ELR (cell line): Measurements from ENCODE around the gene SYTL2.
"Not testable (repeated sequence)": the region's sequence is repeated elsewhere in the genome, so short reads cannot be mapped to it uniquely, and the experiment has no call there.

ENCODE experiments used
- DNase-seq: peaks from one replicate; pipeline ENCODE4 v3.0.0-alpha.2; 2015; ENCODE audit warnings: low read depth

Gene SYTL2

DNA sequence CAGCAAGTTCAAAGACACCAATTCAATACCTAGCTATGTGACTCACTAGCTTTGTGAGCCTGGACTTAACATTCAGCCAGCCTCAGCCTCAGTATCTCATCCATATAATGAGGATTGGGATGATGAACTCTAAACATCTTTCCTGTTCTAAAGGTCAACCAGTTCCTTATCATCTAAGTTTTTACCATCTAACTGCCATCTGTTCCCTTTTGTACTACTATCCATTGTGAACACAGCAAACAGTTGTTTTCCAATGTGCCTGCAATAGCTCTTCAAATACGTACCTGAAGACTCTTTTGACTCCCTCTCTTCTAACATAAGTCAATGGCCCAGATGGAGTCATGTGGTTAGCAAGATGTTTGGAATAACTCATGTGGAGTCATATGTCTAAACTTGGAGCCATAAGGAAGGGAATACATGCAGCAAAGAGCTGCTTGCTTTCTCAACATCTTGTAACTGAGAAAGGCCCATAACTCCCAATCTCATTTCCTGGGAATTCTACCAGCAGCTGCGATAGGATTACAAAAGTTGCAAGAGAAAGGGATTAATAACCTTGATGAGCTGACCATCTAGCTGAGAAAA lies 19.4 kb downstream of the SYTL2 start:
- no peak for DNase-seq

DNA sequence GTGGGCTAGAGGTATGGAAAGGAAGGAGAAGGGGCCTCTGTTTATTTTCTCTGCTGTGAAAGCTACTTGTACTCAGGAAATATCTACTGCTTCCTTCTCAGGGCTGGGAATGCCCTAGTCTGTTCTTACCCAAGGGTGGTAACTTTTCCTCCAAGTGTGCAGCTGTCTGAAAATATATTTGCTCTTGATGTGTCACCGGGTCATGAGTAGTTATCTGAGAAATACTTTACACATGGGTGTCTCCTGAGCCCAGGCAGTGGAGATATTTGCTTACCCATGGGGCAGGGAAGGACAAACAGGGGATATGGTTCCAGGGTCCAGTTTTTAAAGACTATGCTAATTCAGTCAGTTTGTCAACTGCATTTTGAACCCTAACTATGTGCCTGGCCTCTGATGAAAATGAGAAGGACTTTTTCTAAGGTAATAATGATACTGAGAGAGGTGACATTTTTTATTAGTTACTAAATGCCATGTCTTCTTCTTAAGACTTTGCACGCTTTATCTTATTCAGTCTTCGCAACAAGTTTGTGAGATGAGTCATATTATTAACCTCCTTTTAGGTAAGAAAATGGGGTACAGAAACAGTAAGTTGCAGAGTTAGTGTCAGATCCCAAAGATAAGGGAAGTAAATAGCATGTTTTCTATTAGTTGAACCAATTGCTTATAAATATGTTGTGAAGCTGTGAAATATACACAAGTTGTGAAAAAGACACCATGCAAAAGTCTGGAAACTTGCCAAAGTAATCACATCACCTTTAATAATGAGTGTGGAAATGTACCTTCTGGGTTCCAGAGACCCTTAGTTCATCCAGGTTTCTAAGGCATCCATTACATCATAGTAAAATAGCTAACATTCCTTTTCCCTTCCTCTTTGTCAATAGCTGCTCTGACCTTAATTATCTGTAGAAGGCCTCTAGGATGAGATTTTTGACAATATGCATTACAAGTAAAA lies 22.9 kb downstream of the SYTL2 start:
- DNase-seq: peak; percentile 22

DNA sequence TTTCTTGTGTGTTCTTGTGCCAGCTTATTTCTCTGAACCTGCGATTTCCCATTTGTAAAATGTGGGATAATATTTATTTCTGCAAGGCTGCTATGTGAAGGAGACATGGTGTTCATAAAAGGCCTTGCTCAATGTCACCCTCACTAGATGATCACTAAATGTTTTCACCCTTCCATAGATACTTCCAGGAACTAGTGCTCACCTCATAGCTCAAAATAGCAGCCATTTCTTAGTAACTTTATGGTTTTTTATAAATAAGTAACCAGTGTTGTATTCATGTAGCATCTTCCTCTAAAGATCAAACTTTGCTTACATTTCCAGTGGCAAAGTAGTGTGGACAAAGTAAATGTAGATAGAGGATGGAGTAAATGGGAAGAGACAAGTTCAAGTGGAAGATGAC lies 23.8 kb downstream of the SYTL2 start:
- no peak for DNase-seq

DNA sequence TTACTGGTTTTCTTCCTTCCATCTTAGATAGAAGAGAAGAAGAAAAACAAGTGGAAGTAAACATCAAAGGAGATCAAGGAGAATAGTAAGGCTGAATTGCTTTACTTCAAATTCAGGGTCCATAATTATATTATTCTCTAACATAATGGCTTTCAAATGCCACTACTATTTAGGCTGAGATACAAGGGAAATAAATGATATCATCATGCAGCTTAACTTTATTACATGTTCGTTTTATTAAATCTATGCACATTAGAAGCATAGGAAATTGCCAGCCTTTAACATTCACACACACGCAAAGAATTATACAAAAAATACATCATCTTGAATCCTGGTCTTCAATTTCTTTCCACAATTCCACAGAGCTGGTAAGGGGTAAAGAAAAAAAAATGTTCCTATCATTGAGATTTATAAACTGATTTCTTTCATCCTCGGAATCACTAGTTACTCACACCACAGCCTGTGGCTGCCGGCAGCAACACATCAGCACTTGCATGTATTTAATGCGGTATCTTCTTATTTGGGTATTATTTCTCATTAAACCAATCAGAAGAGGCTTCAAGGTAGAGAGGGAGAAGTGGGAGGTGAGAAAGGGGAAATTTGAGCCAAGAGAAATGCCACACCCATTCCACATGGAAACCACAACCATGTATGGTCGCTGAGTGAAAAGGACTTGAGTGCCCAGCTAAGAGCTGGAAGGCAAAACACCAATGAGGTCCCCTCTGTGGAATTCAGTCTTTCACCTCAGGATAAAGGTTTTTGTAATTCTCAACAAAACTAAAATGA lies 26.3 kb downstream of the SYTL2 start:
- DNase-seq: no peak

DNA sequence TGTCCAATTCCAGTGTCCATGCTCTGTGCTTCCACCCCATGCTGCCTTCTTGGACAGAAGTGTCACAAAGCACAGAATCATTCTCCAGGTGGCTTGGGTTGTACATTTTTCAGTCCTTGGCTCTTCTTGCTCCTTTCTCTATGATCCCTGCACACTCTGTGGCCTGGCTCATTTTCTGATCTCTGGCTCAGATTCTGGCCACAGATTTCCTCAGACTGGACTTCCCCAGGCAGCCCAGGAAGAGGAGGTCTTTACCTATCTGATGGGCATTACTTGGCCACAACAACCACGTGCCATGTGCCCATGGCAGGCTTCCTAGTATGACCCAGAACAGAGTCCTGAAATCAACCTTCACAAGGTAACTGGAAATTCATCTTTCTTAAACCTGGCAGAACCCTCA lies 27.2 kb downstream of the SYTL2 start:
- no peak for DNase-seq

DNA sequence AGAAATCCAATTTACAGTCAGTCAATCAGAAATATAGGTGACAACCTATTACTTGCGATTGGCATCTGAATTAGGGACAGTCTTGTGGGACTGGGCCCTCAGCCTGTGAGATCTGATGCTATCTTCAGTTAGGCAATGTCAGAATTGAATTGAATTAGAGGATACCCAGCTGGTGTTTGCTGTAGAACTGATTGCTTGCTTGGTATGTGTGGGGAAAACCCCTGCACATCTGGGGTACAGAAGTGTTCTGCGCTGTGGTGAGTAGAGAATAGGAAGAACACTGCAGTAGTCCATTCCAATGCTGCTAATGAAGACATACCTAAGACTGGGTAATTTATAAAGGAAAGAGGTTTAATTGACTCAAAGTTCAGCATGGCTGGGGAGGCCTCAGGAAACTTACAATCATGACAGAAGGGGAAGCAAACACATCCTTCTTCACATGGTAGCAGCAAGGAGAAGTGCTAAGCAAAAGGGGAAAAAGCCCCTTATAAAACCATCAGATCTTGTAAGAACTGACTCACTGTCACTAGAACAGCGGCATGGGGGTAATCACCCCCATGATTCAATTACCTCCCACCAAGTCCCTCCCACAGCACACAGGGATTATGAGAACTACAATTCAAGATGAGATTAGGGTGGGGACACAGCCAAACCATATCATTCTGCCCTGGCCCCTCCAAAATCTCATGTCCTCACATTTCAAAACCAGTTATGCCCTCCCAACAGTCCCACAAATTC lies 30.0 kb downstream of the SYTL2 start:
- not testable (repeated sequence) for DNase-seq

DNA sequence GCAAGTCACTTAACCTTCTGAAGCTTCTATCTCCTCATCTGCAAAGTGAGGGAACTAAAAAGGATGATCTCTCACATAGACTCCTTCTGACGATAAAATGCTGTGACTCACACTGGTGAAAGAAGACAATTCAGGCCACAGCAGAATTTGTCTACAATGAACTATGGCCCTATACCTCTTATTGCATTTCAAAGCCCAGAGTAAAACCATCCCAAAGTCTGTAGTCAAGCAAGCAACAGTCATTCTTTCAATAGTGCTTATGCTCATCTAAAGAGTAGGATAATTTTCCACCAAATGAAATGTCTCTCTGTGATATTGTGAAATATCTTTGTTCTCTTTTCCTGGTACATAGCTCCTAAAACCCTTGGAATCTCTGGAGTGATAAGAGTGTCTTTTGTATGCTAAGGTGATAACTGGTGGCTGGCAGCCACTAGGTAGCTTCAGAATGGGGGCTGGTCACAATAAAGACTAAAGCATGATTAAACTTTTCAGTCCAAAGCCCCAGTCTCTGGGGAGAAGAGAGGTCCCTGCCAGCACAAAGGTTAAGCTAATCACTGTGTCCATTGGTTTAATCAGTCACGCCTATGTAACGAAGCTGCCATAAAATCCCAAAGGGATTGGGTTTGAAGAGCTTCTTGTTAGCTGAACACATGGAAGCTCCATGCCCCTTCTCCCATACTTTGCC lies 30.8 kb downstream of the SYTL2 start:
- peak; percentile 30 for DNase-seq

DNA sequence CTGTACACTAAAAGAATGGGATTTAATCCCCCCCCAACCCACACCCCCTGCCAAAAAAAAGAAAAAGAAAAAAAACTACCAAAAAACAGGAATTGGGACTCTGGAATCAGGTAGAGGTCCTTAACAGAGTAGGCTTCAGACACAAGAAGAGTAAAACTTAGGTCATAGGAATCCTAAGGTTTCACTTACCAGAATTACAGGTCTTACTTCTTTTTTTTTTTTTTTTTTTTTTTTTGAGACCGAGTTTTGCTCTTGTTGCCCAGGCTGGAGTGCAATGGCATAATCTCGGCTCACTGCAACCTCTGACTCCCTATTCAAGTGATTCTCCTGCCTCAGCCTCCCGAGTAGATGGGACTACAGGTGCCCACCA lies 33.4 kb downstream of the SYTL2 start:
- not testable (repeated sequence) for DNase-seq

DNA sequence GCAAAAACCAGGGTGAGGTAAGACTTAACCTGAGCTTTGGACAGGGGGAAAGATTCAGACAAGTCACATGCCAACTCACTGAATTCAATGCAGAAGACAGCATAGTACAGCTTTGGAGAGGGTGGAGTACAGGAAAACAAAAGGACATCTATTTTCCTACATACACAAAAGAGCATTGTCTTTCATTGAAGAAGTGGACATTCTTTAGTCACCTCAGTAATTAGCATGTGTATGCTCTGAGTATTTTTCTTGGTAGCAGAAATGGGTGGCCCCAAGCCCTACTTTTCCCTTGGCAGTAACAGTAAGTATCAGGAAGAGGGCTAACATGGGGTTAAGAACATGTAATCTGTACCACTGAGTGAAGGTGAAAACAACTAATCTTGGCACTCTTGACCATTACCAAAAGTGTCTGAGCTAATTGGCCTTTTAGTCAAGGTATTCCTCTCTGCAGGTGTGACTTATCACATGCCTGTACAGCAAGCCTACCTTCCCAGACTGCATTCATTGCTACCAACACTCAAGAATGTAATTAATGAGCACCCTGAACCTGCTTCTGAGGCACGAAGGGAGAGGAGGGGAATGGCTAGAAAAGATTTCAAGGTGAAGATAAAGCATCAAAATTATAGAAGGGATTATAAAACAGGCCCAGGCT lies 33.9 kb downstream of the SYTL2 start:
- DNase-seq: no peak

DNA sequence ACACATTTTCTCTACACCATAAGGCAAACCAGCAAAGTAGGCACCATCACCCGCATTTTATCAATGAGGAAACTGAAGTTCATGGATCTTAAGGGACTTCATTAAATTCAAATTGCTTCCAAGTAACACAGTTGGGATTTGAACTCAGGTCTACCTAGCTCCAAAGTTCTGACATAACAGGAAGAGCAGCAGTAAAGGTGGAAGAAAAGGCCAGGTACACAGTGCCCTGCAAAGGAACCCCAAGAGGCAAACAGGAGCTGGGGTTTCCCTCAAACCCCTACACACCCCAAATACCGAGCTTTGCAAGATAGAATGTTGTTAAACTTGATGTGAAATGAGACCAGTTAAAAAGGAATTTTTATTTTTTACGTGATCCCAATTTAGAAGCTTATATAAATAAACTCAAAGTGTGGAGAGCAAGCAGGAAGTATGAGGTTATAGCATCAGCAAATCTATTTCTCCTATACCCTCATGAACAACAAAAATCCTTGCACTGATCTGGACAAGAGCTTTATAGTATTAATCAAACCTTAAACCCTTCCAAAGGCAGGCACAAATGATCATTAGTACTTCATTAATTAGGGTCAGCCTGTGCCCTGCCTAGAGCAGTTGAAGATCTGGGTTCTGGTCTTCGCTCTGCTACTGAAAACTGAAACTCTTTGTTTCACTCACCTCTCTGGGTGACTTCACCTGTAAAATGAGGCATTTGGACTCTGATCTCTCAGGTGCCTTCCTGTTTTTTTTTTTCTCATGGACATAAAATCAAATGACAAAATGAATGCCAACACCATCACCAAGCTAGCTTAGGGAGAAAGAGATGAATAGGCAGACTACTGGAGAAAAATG lies 36.5 kb downstream of the SYTL2 start:
- DNase-seq: no peak

DNA sequence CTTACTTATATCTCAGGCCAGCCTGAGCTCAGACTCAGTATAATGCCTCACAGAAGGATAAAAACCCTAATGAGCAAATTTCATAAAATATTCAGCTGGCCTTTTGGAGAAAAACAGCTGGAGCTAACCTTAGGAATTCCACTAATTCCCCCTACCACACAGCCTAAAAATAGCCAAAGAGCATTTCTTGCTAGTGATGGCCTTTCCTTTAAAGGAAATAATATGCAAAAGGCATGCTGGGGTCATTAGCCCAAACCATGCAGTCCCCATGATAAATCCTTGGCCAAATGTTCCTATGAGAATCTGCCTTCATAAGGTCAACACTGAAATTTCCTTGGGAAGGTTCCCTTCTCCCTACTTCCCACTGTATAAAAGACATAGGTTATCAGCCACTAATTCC lies 38.2 kb downstream of the SYTL2 start:
- no peak for DNase-seq

DNA sequence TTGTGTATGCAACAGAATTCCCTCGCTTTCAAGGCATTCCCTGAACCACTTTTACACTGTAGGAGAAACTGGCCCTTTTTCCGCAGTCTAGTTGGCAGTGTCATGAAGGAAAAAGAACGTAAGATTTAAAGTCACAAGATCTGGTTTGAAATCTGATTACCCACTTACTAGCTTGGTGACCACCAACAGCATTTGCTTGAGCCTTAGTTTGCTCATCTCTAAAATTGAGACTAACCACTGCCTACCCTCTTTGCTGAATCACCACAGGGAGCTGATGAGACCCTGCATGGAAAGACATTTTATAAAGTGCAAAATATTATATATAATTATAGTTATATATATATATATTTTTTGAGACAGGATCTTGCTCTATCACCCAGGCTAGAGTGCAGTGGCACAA lies 39.4 kb downstream of the SYTL2 start:
- no peak for DNase-seq

DNA sequence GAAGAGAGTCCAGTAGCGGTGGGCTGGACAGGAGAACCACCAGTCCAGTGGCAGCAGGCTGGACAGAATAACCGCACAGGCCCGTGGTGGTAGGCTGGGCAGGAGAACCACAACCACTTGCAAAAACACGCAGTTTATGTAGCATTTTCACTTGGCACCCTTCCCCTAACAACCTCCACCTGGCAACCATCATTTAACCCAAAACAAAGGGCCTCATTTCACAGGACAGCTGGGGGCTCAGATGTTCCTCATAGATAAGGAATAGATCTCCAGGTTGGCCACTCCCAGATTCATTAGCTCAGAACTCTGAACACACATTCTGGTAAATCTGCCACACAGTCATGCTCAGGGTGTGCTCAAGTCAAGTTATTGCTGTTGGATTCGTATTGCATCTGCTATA lies 41.2 kb downstream of the SYTL2 start:
- no peak for DNase-seq

DNA sequence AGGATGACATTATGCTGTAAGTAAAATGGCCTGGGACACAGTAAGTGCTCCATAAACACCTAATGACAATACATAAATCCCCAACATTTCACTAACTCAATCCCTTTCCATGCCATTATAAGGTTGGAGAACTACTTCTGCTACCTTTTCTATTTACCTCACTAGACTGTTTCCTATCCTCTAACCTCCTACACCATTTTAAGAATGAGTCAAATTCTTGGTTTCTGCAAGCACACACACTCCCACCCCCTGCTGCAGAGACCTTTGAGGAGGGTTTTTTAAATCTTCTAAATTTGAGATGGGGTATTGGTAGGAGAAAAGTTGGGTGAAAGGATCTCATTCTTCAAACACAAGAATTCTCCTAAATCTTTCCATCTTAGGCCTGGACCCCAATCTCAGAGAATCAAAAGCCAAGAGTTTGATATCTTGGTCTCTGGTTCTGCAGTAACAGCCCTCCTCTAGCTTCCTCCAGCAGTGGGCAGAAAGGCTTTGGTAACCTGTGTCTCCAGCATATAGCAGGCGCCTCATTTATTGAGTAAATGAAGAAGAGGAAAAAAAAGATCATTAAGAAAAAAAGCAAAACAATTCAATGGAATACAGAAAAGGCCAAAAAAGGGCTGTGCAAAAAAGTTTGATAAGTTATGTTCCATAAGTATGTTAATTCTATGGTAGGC lies 42.3 kb downstream of the SYTL2 start:
- DNase-seq: no peak

DNA sequence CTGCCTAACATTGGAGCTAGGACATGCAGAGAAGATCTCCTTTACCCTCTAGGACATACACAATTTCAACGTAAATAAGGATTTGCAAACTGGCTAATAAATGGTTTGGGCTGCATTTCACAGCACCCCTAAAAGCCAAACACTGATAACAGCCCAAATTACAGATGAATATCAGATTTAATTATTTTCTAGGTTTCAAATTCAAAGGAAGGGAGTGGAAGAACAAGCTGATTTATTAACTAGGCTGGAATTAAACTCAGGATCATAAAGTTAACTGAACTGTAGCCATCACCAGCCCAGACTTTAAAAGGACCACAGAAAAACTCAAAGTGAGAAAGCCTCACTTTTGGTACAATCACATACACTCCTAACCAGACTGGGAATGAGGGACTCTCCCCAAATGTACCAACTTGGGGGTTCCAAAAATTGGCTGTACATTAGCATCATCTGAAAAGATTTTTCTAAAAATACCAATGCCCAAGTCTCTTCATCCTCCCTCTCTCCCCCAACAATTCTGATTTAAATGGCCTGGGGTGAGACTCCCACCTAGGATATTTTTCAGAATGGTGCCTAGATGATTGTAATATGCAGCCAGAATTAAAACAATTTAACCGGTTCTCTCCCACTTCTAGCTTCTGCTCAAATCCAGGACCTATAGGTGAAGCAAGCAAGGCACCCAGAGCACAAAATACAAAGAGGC lies 43.5 kb downstream of the SYTL2 start:
- DNase-seq: no peak

DNA sequence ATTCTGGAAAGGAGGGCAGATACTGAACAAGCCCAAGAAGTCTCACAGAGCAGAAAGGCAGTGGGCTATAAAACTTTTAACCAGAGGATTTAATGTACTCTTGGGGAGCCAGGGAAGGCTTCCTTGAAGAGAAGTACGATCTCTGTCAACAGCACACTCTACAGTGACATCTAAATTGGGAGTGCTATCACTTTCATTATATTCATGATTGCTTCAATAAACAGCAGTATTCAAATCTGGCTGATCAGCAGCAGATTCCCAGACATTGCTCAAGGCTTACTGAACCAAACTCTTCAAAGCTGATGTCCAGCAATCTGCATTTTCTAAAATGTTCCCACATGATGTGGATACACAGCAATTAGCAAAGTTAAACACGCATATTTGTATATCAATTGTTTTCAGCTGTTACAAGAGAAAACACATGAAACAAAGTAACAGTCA lies 44.2 kb downstream of the SYTL2 start:
- DNase-seq: no peak

DNA sequence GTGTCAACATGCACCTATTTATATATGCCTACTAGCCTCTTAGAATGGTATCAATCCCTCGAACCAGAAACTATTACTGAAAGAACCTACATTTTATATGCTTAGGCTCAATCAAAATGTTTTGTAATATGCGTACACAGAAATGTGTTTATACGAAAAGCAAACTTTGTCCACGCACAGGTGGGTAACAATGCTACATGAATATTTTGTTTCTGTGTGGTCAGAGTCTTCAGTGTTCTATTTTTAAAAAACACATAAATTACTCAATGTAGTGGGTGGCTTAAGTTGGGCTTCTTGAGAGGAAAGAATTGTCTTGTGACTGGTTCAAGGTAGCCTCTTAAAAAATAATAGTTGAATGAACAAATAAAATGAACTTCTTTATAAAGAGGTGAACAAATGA lies 46.1 kb downstream of the SYTL2 start:
- DNase-seq: no peak

DNA sequence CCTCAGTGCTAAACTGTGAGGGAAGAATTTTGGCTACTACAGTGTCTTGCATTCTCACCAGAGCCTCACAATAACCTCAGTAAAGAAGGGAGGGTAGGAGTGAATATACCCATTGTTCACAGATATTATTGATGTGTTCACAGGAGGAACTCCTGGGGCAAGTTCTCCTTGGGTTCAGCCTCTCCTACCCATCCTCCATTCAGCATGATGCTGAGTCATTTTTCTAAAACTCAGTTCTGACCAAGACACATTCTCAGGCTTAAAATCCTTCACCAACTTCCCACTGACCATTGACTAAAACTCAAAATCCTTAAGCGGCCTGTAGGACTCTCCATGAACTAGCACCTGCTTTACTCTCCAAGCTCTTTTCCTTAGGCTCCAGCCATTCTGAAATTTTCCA lies 48.7 kb downstream of the SYTL2 start:
- peak; percentile 8 for DNase-seq

DNA sequence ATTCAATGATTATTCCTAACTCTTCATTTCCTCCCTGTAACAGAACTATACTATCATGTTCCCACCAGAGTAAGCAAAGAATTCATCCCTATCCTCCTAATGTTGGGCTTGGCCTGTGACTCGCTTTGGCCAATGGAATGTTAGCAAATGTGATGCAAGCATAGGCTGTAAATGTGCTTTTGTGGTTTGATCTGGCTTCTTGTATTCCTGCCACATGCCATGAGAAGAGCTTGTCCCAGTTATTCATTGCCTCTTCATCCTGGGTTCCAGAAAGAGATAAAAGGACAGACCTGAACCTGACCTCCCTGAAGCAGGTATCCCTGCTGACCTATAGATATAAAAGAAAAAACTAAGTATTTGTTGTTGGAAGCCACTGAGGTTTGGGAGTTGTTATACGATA lies 51.0 kb downstream of the SYTL2 start:
- DNase-seq: peak; percentile 65
